ENCODE measurements around the gene PLEKHM2. TPM values are rescaled to one million over a fixed set of nuclear protein-coding genes. Genes with fewer than 3 reads are reported as not detected.

Gene PLEKHM2
- total RNA-seq, 1 donor from 2014 or later: 80.4 TPM

GRCh38 chr1:15708486-15709137, 24.5 kb downstream of the PLEKHM2 start:
- DNase-seq: no peak
- Histone ChIP-seq H3K27ac (no peak overlapping the region), H3K4me3 (no peak overlapping the region), H3K27me3 (ENCODE audit: low read depth) (no peaks in the 10 kb centered on the region), H3K9me3 (no peaks in the 10 kb centered on the region), H3K36me3 (peaks cover 10% of the 10 kb centered on the region), H3K4me1 (peaks cover 48% of the 10 kb centered on the region)
- TF ChIP-seq CTCF (IDR thresholded peaks at IDR 0.05): no peak
- no peak for ATAC-seq
- intact Hi-C loops (cut with DNase I): no loop called here

GRCh38 chr1:15709226-15709625, 25.1 kb downstream of the PLEKHM2 start:
- no peaks in the 10 kb centered on the region for H3K27me3 ChIP-seq (ENCODE audit: low read depth)
- H3K27ac ChIP-seq: no peak overlapping the region
- no peaks in the 10 kb centered on the region for H3K9me3 ChIP-seq
- H3K36me3 ChIP-seq: peaks cover 10% of the 10 kb centered on the region
- TF ChIP-seq CTCF (IDR thresholded peaks at IDR 0.05): no peak
- DNase-seq (no peak), ATAC-seq (no peak)
- peaks cover 47% of the 10 kb centered on the region for H3K4me1 ChIP-seq
- intact Hi-C loops (cut with DNase I): no loop called here
- no peak overlapping the region for H3K4me3 ChIP-seq

GRCh38 chr1:15712168-15712567, 28.0 kb downstream of the PLEKHM2 start:
- H3K9me3 ChIP-seq: no peaks in the 10 kb centered on the region
- no peaks in the 10 kb centered on the region for H3K27me3 ChIP-seq (ENCODE audit: low read depth)
- intact Hi-C loops (cut with DNase I): no loop called here
- ATAC-seq: no peak
- no peak for TF ChIP-seq CTCF (IDR thresholded peaks at IDR 0.05)
- no peak for DNase-seq
- no peak overlapping the region for H3K4me3 ChIP-seq
- peaks cover 47% of the 10 kb centered on the region for H3K4me1 ChIP-seq
- no peak overlapping the region for H3K27ac ChIP-seq
- peaks cover 15% of the 10 kb centered on the region for H3K36me3 ChIP-seq

GRCh38 chr1:15714406-15715136, 30.5 kb downstream of the PLEKHM2 start:
- no peak for TF ChIP-seq CTCF (IDR thresholded peaks at IDR 0.05)
- peaks cover 39% of the 10 kb centered on the region for H3K36me3 ChIP-seq
- intact Hi-C loops (cut with DNase I): no loop called here
- no peak overlapping the region for H3K4me3 ChIP-seq
- H3K27ac ChIP-seq: peak overlapping the region; percentile 64
- no peaks in the 10 kb centered on the region for H3K9me3 ChIP-seq
- peaks cover 51% of the 10 kb centered on the region for H3K4me1 ChIP-seq
- DNase-seq (no peak), ATAC-seq (peak; percentile 20 to 56)
- no peaks in the 10 kb centered on the region for H3K27me3 ChIP-seq (ENCODE audit: low read depth)

GRCh38 chr1:15717418-15718125, 33.5 kb downstream of the PLEKHM2 start:
- Histone ChIP-seq H3K36me3 (peaks cover 69% of the 10 kb centered on the region), H3K27ac (peak overlapping the region; percentile 68)
- ATAC-seq: peak; percentile 82 to 86

More at GRCh38 chr1:15717418-15718125, 33.5 kb downstream of the PLEKHM2 start:
- no peaks in the 10 kb centered on the region for H3K9me3 ChIP-seq
- intact Hi-C loops (cut with DNase I): no loop called here
- peaks cover 47% of the 10 kb centered on the region for H3K4me1 ChIP-seq
- peak; percentile 71 for DNase-seq
- no peak overlapping the region for H3K4me3 ChIP-seq
- no peak for TF ChIP-seq CTCF (IDR thresholded peaks at IDR 0.05)
- no peaks in the 10 kb centered on the region for H3K27me3 ChIP-seq (ENCODE audit: low read depth)
